Karpas-422 (cell line): ENCODE measurements around the gene HYAL2. TPM values are rescaled to one million over a fixed set of nuclear protein-coding genes. Genes with fewer than 3 reads are reported as not detected.

Source experiments
- DNase-seq: peaks from one replicate; pipeline ENCODE4 v3.0.0-alpha.2; 2015
- H2AFZ ChIP-seq: fragments of 200-600 bp; sonication (generic); 2 replicates; pipeline ENCODE4 v1.6.1; 2014; ENCODE audit warnings: antibody characterized with exemption, low read length, mixed read lengths
- H3K27ac ChIP-seq: fragments of 200-600 bp; sonication (generic); 2 replicates; pipeline ENCODE4 v1.5.1; 2014; ENCODE audit warnings: mild to moderate bottlenecking, low read length, moderate library complexity
- H3K27me3 ChIP-seq: fragments of 200-600 bp; sonication (generic); 2 replicates; pipeline ENCODE4 v1.6.1; 2014; ENCODE audit warnings: low read length, mixed read lengths
- H3K36me3 ChIP-seq: fragments of 200-600 bp; sonication (generic); 2 replicates; pipeline ENCODE4 v1.6.1; 2014; ENCODE audit warnings: low read length, mixed read lengths; ENCODE audit not compliant: insufficient read depth
- H3K4me1 ChIP-seq: fragments of 200-600 bp; sonication (generic); 2 replicates; pipeline ENCODE4 v1.6.1; 2014; ENCODE audit warnings: mild to moderate bottlenecking, low read length, mixed read lengths
- H3K4me2 ChIP-seq: fragments of 200-600 bp; sonication (generic); 2 replicates; pipeline ENCODE4 v1.6.1; 2014; ENCODE audit warnings: low read length, low read depth, mild to moderate bottlenecking; ENCODE audit not compliant: poor library complexity, severe bottlenecking
- H3K4me3 ChIP-seq: fragments of 200-600 bp; sonication (generic); 2 replicates; pipeline ENCODE4 v1.5.1; 2014; ENCODE audit warnings: mild to moderate bottlenecking, antibody characterized with exemption, low read length, mixed read lengths
- H3K79me2 ChIP-seq: fragments of 200-600 bp; sonication (generic); 2 replicates; pipeline ENCODE4 v1.6.1; 2014; ENCODE audit warnings: mild to moderate bottlenecking, low read length, mixed read lengths
- H3K9ac ChIP-seq: fragments of 200-600 bp; sonication (generic); 2 replicates; pipeline ENCODE4 v1.6.0; 2014; ENCODE audit warnings: low read length
- H3K9me2 ChIP-seq: fragments of 200-600 bp; sonication (generic), shearing (Covaris generic); replicated peaks from 2 replicates; pipeline ENCODE4 v1.6.0; 2014; ENCODE audit warnings: mild to moderate bottlenecking, low read length, moderate library complexity; ENCODE audit not compliant: insufficient read depth
- H3K9me3 ChIP-seq: fragments of 300-700, 200-600 bp; sonication (generic); 2 replicates; pipeline ENCODE4 v1.6.1; 2014; ENCODE audit warnings: low read length, mixed read lengths
- H4K20me1 ChIP-seq: fragments of 200-600 bp; sonication (generic); 2 replicates; pipeline ENCODE4 v1.6.1; 2014; ENCODE audit warnings: mild to moderate bottlenecking, antibody characterized with exemption, low read length, low read depth; ENCODE audit not compliant: insufficient read depth
- total RNA-seq: library from RNA; depleted of rRNA; stranded (reverse); fragments of >200 nt; shearing (Covaris generic); gene quantifications from 2 replicates; pipeline ENCODE4 v1.2.3, GENCODE V29; 2014; ENCODE audit warnings: low replicate concordance

HYAL2 gene
- total RNA-seq, 1 experiment from 2014 or later: 12.8 TPM

GRCh38 chr3:50297896-50298725 is 24.4 kb downstream of the HYAL2 start:
- H3K4me1 ChIP-seq: peaks cover 23% of the 10 kb centered on the region
- peaks cover 7% of the 10 kb centered on the region; the same call in 1 of the 2 replicates for H3K79me2 ChIP-seq
- DNase-seq: no peak
- peak overlapping the region; percentile 92 for H3K4me2 ChIP-seq
- H3K9me3 ChIP-seq: no peaks in the 10 kb centered on the region
- H3K9me2 ChIP-seq: no peaks in the 10 kb centered on the region
- peak overlapping the region; percentile 93 for H3K4me3 ChIP-seq
- no peaks in the 10 kb centered on the region for H3K27me3 ChIP-seq
- H3K36me3 ChIP-seq: no peaks in the 10 kb centered on the region
- H2AFZ ChIP-seq: no peak overlapping the region
- H4K20me1 ChIP-seq: no peaks in the 10 kb centered on the region
- peak overlapping the region; percentile 91 for H3K9ac ChIP-seq
- no peak overlapping the region for H3K27ac ChIP-seq

GRCh38 chr3:50297384-50297775 is 25.2 kb downstream of the HYAL2 start:
- Histone ChIP-seq H3K9ac (peak overlapping the region; percentile 91; the same call in 1 of the 2 replicates), H4K20me1 (no peaks in the 10 kb centered on the region), H3K79me2 (peaks cover 7% of the 10 kb centered on the region; the same call in 1 of the 2 replicates), H3K4me1 (peaks cover 29% of the 10 kb centered on the region), H3K4me2 (no peak overlapping the region), H3K9me3 (no peaks in the 10 kb centered on the region), H3K27ac (no peak overlapping the region), H3K36me3 (no peaks in the 10 kb centered on the region), H3K9me2 (no peaks in the 10 kb centered on the region), H3K4me3 (peak overlapping the region; percentile 93; the same call in 1 of the 2 replicates), H3K27me3 (no peaks in the 10 kb centered on the region), H2AFZ (no peak overlapping the region)
- no peak for DNase-seq

DNA sequence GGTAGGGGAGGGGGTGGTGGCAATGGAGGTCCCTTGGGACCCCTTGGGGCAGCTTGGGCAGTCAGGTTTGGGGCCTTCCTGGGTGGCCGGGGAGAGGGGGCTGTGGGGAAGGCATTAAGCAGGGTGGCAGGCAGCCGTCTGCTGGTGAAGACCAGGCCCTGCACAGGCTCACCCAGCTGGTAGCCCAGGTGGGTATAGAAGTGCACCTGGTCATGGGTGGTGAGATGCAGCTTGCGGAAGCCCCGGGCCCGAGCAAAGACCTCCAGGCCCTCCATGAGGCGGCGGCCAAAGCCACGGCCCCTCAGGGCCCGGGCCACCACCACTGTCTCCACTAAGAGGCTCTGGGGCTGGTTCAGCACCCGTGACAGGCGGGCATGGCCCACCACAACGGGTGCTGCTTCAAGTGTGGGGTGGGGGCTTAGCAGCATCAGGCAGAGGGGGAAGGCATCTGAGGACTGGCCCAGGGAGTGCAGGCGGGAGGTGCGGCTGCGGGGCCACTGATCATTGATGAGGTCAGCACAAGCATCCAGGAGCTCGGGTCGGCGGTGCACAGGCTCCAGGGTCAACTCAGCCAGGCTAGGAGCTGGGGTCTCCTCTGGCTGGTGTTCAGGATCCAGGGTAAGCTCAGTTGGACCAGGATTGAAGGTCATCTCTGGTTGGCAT is 25.7 kb downstream of the HYAL2 start:
- H3K36me3 ChIP-seq: no peaks in the 10 kb centered on the region
- H3K27me3 ChIP-seq: no peaks in the 10 kb centered on the region
- H3K9me3 ChIP-seq: no peaks in the 10 kb centered on the region
- no peak overlapping the region for H2AFZ ChIP-seq
- H3K4me3 ChIP-seq: no peak overlapping the region
- no peak overlapping the region for H3K27ac ChIP-seq
- H3K4me1 ChIP-seq: peaks cover 29% of the 10 kb centered on the region
- H4K20me1 ChIP-seq: no peaks in the 10 kb centered on the region
- no peak overlapping the region for H3K4me2 ChIP-seq
- DNase-seq: no peak
- H3K9me2 ChIP-seq: no peaks in the 10 kb centered on the region
- H3K79me2 ChIP-seq: peaks cover 10% of the 10 kb centered on the region
- H3K9ac ChIP-seq: no peak overlapping the region

DNA sequence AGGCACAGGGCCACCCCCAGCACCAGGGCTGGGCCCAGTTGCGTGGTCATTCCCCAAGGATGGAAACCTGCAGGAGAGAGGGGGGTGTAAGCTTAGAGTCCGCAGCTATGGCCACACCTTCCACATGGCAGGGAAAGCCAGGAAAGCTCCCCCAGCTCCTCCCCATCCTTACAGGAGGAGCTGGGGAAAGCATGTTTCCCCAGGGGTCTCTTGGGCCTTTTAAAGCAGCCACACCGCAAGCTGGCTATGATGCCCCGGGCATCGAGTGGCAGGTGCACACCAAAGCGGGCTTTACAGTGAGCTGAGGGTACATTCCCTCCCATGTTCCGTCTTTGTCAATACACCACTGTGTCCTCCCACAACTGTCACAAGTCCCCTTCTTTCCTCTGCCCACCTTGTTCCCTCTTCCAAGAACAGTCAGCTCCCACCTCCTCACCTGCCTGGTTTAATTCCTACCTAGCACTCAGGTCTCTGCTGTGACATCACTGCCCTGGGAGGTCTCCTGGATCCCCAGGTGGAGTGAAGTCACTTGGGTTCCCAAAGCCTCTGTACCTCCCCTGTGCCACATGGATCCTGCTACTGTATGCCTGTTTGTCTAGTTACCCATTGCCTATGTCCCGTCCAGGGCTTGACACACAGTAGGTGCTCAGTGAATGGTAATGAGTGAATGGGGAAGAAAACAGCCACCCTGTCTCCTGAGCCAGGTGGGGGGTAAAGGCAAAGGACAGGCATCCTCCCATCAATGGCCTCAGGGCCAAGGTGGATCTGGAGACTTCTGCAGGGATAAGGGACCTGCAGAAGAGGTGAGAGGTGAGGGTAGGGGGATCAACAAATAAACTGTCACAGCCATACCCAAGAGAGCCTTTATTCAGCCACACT is 26.8 kb downstream of the HYAL2 start:
- Histone ChIP-seq H3K27me3 (no peaks in the 10 kb centered on the region), H2AFZ (no peak overlapping the region), H3K4me1 (peaks cover 34% of the 10 kb centered on the region), H3K4me3 (no peak overlapping the region), H3K4me2 (no peak overlapping the region), H3K79me2 (peaks cover 21% of the 10 kb centered on the region), H3K36me3 (no peaks in the 10 kb centered on the region), H3K9me2 (no peaks in the 10 kb centered on the region), H3K9ac (no peak overlapping the region), H3K9me3 (no peaks in the 10 kb centered on the region), H4K20me1 (no peaks in the 10 kb centered on the region), H3K27ac (no peak overlapping the region)
- no peak for DNase-seq

GRCh38 chr3:50294492-50295403 is 27.8 kb downstream of the HYAL2 start:
- H2AFZ ChIP-seq: no peak overlapping the region
- no peak overlapping the region for H3K9ac ChIP-seq
- H3K4me3 ChIP-seq: no peak overlapping the region
- H3K27ac ChIP-seq: no peak overlapping the region
- no peaks in the 10 kb centered on the region for H3K9me3 ChIP-seq
- H3K4me2 ChIP-seq: no peak overlapping the region
- H3K27me3 ChIP-seq: no peaks in the 10 kb centered on the region
- H3K36me3 ChIP-seq: peaks cover 8% of the 10 kb centered on the region; the same call in 1 of the 2 replicates
- DNase-seq: no peak
- H4K20me1 ChIP-seq: no peaks in the 10 kb centered on the region
- peaks cover 30% of the 10 kb centered on the region for H3K4me1 ChIP-seq
- peaks cover 31% of the 10 kb centered on the region for H3K79me2 ChIP-seq
- H3K9me2 ChIP-seq: no peaks in the 10 kb centered on the region

DNA sequence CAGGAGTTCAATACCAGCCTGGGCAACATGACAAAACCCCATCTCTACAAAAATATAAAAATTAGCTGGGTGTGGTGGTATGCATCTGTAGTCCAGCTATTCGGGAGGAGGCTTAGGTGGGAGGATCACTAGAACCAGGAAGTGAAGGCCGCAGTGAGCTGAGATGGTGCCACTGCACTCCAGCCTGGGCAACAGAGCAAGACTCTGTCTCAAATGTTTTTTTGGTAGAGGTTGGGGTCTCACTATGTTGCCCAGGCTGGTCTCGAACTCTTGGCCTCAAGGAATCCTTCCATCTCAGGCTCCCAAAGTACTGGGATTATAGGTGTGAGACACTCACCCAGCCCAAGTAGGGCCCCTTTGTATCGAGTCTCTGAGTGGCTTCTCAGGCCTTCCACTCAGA is 28.5 kb downstream of the HYAL2 start:
- H3K79me2 ChIP-seq: peaks cover 31% of the 10 kb centered on the region
- H3K36me3 ChIP-seq: peaks cover 12% of the 10 kb centered on the region; the same call in 1 of the 2 replicates
- no peak overlapping the region for H3K4me3 ChIP-seq
- no peak overlapping the region for H3K9ac ChIP-seq
- H3K4me1 ChIP-seq: peaks cover 28% of the 10 kb centered on the region
- no peaks in the 10 kb centered on the region for H3K9me2 ChIP-seq
- no peaks in the 10 kb centered on the region for H3K27me3 ChIP-seq
- no peak overlapping the region for H3K4me2 ChIP-seq
- no peak overlapping the region for H3K27ac ChIP-seq
- H2AFZ ChIP-seq: no peak overlapping the region
- no peaks in the 10 kb centered on the region for H4K20me1 ChIP-seq
- DNase-seq: no peak
- no peaks in the 10 kb centered on the region for H3K9me3 ChIP-seq

GRCh38 chr3:50293079-50293801 is 29.3 kb downstream of the HYAL2 start:
- Histone ChIP-seq H3K9me2 (no peaks in the 10 kb centered on the region), H4K20me1 (no peaks in the 10 kb centered on the region), H3K27ac (peak overlapping the region; percentile 60), H3K79me2 (peaks cover 27% of the 10 kb centered on the region), H3K4me2 (peak overlapping the region; percentile 81), H3K27me3 (no peaks in the 10 kb centered on the region), H3K36me3 (peaks cover 19% of the 10 kb centered on the region; the same call in 1 of the 2 replicates), H3K4me1 (peaks cover 24% of the 10 kb centered on the region), H3K4me3 (peak overlapping the region; percentile 99), H3K9ac (peak overlapping the region; percentile 97), H2AFZ (no peak overlapping the region), H3K9me3 (no peaks in the 10 kb centered on the region)
- no peak for DNase-seq
